HG03342 (cell line): ENCODE measurements around the gene FAM216B.
"Not testable (repeated sequence)": the region's sequence is repeated elsewhere in the genome, so short reads cannot be mapped to it uniquely, and the experiment has no call there.

Source experiments
- ATAC-seq: cut with Tn5 transposase; IDR thresholded peaks from one replicate; pipeline ENCODE4 v1.9.1; 2021; ENCODE audit warnings: mild to moderate bottlenecking, moderate library complexity; ENCODE audit not compliant: unreplicated experiment

FAM216B gene

GRCh38 chr13:42781352-42781751, at the start of gene FAM216B:
FAM216B (plus strand) TSS chr13:42781584; CDS start chr13:42784068, 2,484 bp downstream.
- ATAC-seq, result no peak

- ATAC-seq, result no peak
Observed at GRCh38 chr13:42732073-42732472, 49.3 kb upstream of the FAM216B start.

GRCh38 chr13:42733046-42733445, 48.3 kb upstream of the FAM216B start:
- ATAC-seq, result no peak

GRCh38 chr13:42735010-42735409, 46.4 kb upstream of the FAM216B start:
- ATAC-seq, result no peak

GRCh38 chr13:42740753-42741152, 40.6 kb upstream of the FAM216B start:
- no peak for ATAC-seq

GRCh38 chr13:42741914-42742313, 39.5 kb upstream of the FAM216B start:
- no peak for ATAC-seq

GRCh38 chr13:42745655-42746054, 35.7 kb upstream of the FAM216B start:
- ATAC-seq, result no peak

GRCh38 chr13:42746866-42747265, 34.5 kb upstream of the FAM216B start:
- ATAC-seq, result no peak

- no peak for ATAC-seq
Observed at GRCh38 chr13:42747399-42747873, 33.9 kb upstream of the FAM216B start.

GRCh38 chr13:42750794-42751193, 30.6 kb upstream of the FAM216B start:
- ATAC-seq, result no peak

GRCh38 chr13:42751693-42752092, 29.7 kb upstream of the FAM216B start:
- no peak for ATAC-seq

GRCh38 chr13:42752731-42753130, 28.7 kb upstream of the FAM216B start:
- ATAC-seq, result no peak

- no peak for ATAC-seq
Observed at GRCh38 chr13:42753697-42754096, 27.7 kb upstream of the FAM216B start.

GRCh38 chr13:42754801-42755510, 26.4 kb upstream of the FAM216B start:
- ATAC-seq, result no peak

- ATAC-seq, result no peak
Observed at GRCh38 chr13:42757678-42758420, 23.5 kb upstream of the FAM216B start.

GRCh38 chr13:42758515-42758914, 22.9 kb upstream of the FAM216B start:
- ATAC-seq, result no peak

- no peak for ATAC-seq
Observed at GRCh38 chr13:42760951-42761350, 20.4 kb upstream of the FAM216B start.

GRCh38 chr13:42762251-42762650, 19.1 kb upstream of the FAM216B start:
- no peak for ATAC-seq

- no peak for ATAC-seq
Observed at GRCh38 chr13:42762917-42763316, 18.5 kb upstream of the FAM216B start.

GRCh38 chr13:42766016-42766415, 15.4 kb upstream of the FAM216B start:
- no peak for ATAC-seq

- ATAC-seq, result no peak
Observed at GRCh38 chr13:42769650-42770049, 11.7 kb upstream of the FAM216B start.

GRCh38 chr13:42776558-42776957, 4.8 kb upstream of the FAM216B start:
- ATAC-seq, result not testable (repeated sequence)
